ENCODE results near the gene PTPRA.

PTPRA gene

DNA sequence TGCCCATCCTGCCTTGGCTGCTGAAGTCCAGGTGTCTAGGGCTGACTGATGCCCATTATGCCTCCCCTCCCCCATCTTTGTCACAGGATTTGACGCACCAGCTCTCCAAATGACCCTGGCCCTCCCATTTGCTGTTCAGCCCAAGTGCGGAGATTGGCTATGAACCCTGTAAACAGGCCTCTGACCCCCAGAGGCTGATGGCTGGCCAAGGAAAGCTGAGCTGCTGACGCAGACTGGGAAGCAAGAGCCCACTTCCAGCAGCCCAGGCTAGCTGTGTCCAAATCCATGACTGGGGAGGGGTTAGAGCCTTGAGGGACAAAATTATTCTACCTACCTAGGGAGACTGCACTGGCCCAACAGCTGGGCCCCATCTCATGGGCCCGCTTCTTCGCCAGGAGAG, 169.3 kb downstream of the PTPRA start:
- TF ChIP-seq, protein P1, sequence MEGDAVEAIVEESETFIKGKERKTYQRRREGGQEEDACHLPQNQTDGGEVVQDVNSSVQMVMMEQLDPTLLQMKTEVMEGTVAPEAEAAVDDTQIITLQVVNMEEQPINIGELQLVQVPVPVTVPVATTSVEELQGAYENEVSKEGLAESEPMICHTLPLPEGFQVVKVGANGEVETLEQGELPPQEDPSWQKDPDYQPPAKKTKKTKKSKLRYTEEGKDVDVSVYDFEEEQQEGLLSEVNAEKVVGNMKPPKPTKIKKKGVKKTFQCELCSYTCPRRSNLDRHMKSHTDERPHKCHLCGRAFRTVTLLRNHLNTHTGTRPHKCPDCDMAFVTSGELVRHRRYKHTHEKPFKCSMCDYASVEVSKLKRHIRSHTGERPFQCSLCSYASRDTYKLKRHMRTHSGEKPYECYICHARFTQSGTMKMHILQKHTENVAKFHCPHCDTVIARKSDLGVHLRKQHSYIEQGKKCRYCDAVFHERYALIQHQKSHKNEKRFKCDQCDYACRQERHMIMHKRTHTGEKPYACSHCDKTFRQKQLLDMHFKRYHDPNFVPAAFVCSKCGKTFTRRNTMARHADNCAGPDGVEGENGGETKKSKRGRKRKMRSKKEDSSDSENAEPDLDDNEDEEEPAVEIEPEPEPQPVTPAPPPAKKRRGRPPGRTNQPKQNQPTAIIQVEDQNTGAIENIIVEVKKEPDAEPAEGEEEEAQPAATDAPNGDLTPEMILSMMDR (IDR thresholded peaks at IDR 0.05; ENCODE audit: control insufficient read depth, extremely low read depth, insufficient read depth), result no peak
- DNase-seq (ENCODE audit: low read depth), result no peak
- no peak overlapping the region for H3K4me3 ChIP-seq (ENCODE audit: low read depth, low read length)

DNA sequence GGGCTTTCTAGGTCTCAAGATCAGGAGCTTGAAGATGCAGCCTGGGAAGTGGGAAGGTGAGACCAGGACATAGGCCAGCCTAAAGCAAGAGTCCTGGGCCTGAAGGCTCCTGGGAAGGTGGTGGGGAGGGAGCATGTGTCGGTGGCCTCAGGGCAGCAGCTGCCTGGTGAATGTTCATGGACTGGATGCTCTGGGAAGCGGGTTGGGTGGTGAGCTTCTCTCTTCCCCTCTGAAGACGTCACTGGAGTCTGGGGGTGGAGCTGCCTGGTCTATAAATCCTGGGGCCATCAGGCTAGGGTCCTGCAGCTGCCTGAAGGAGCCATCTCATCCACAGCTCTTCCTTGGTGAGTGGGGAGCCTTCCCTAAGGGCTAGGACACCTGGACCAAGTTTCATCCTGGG, 170.0 kb downstream of the PTPRA start, which contains the start of gene GNRH2:
GNRH2 (plus strand) TSS at position 301 of the 400 bp plus-strand sequence. CDS start 793 bp downstream, outside the sequence.
- TF ChIP-seq, protein P1 (IDR thresholded peaks at IDR 0.05; ENCODE audit: control insufficient read depth, extremely low read depth, insufficient read depth), result no peak
- no peak for DNase-seq (ENCODE audit: low read depth)
- no peak within 1 kb of the TSS for H3K4me3 ChIP-seq (ENCODE audit: low read depth, low read length)

DNA sequence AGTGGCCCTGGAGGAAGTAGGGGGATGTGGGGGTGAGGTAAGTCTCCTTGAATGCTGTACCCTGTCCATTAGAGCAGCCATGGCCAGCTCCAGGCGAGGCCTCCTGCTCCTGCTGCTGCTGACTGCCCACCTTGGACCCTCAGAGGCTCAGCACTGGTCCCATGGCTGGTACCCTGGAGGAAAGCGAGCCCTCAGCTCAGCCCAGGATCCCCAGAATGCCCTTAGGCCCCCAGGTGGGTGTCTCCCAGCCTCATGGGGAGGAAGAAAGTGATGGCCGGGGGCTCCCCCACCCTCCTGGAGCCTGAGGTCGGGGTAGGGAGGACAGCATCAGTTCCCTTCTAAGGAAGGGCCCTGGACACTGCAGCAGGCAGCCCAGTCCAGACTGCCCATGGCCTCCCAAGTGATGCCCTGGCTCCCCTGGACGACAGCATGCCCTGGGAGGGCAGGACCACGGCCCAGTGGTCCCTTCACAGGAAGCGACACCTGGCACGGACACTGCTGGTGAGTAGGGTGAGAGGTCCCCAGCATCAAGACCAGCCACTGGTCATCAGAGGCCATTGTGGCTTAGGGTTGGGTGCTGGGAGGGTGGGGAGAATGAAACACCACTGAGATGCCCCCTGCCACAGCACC, 171.2 kb downstream of the PTPRA start:
- TF ChIP-seq, protein P1 (IDR thresholded peaks at IDR 0.05; ENCODE audit: control insufficient read depth, extremely low read depth, insufficient read depth), result no peak
- no peak overlapping the region for H3K4me3 ChIP-seq (ENCODE audit: low read depth, low read length)
- no peak for DNase-seq (ENCODE audit: low read depth)

DNA sequence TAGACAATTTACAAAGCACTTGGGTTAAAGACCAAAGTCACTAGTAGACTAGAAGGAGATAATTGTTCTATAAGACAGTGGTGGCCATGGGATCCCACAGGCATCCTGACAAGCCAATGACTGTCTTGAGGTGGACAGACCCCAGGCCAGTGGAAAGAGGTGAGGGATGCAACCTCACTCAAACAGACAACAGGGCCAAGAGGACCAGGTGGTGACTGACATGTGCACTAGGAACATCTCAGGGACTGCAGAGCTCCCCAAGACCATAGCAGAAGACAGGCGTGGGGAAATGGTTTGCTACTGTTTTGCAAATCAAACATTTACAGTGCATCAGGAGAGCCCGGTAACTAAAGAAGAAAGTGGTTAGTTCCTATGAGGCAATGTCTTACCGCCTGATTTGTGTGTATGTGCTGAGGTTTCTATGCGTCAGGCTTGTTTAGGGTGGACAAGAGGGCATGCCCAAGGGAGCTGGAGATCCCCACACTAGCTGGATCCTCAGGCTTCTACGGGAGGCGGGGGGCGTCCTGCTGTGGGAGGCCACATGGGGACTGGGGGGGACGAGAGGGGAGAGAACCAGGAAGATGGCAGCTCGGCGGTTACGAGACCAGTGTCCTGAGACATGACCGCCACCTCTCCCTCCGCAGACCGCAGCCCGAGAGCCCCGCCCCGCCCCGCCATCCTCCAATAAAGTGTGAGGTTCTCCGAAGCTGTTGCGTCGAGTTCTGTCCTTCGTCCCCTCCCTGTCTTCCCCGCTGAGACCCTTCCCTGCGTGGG, 171.9 kb downstream of the PTPRA start:
- DNase-seq (ENCODE audit: low read depth), result no peak
- H3K4me3 ChIP-seq (ENCODE audit: low read depth, low read length), result peak overlapping the region; percentile 85
- TF ChIP-seq, protein P1 (IDR thresholded peaks at IDR 0.05; ENCODE audit: control insufficient read depth, extremely low read depth, insufficient read depth), result no peak

DNA sequence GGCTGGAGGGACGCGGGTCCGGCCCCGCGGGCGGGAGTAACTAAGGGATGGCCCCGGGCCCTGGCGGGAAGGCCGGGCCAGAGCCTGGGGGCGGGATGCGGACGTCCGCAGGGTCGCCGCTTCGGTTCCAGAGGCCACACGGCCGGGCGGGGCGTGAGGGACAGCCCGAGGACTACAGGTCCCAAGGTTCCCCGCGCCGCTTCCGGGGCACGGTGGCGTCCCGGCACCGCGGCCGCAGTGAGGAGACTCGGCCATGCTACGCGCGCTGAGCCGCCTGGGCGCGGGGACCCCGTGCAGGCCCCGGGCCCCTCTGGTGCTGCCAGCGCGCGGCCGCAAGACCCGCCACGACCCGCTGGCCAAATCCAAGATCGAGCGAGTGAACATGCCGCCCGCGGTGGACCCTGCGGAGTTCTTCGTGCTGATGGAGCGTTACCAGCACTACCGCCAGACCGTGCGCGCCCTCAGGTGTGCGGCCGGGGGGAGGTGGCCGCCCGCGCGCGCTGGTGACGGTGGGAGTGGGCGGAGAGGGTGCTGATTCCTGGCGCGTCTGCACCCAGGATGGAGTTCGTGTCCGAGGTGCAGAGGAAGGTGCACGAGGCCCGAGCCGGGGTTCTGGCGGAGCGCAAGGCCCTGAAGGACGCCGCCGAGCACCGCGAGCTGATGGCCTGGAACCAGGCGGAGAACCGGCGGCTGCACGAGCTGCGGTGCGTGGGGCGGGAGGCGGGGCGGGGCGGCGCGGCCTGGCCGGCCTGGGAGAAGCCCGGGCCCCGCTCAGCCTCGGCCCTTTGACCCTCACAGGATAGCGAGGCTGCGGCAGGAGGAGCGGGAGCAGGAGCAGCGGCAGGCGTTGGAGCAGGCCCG, 172.8 kb downstream of the PTPRA start, which contains the start of gene MRPS26:
MRPS26 (plus strand) TSS at position 237 of the 861 bp plus-strand sequence; CDS start at position 254, 17 bp downstream.
- peak; percentile 66 for DNase-seq (ENCODE audit: low read depth)
- peak within 1 kb of the TSS; percentile 85 for H3K4me3 ChIP-seq (ENCODE audit: low read depth, low read length)
- TF ChIP-seq, protein P1 (IDR thresholded peaks at IDR 0.05; ENCODE audit: control insufficient read depth, extremely low read depth, insufficient read depth), result no peak

DNA sequence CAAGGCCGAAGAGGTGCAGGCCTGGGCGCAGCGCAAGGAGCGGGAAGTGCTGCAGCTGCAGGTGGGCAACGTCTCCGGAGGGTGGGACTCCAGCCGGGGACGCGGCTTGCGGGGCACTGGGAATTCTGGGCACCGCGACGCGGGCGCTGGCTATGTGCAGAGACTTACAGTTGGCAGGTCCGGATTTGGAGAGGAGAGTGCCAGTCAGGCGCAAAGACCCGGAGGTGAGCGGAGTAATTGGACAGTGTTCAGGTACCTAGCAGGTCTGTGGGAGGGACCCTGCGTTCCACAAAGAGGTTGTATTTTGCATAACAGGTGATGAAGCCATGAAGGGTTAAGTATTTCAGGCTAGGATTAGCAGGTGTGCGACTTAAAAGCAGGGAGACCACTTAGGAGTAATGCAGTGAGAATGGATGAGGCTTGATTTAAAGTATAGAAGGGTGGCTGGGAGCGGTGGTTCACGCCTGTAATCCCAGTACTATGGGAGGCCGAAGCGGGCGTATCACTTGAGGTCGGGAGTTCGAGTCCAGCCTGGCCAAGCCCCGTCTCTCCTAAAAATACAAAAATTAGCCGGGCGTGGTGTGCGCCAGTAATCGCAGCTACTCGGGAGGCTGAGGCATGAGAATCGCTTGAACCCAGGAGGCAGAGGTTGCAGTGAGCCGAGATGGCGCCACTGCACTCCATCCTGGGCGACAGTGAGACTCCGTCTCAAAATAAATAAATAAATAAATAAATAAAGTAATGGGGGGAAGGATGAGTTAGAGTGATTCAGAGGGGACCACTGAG, 173.6 kb downstream of the PTPRA start:
- TF ChIP-seq, protein P1 (IDR thresholded peaks at IDR 0.05; ENCODE audit: control insufficient read depth, extremely low read depth, insufficient read depth), result no peak
- peak overlapping the region; percentile 85 for H3K4me3 ChIP-seq (ENCODE audit: low read depth, low read length)
- DNase-seq (ENCODE audit: low read depth), result peak; percentile 75
